NCI-H1417 (cell line): ENCODE results near the gene EPHA10.
"Not testable (repeated sequence)": the region's sequence is repeated elsewhere in the genome, so short reads cannot be mapped to it uniquely, and the experiment has no call there.

Source experiments
- DNase-seq, 3 experiments: peaks; one replicate each; lab custom pipeline; 2025; lab: John Stamatoyannopoulos, UW

EPHA10 gene

GRCh38 chr1:37771440-37771839 is 6.5 kb upstream of the EPHA10 start:
- not testable (repeated sequence) for DNase-seq

DNA sequence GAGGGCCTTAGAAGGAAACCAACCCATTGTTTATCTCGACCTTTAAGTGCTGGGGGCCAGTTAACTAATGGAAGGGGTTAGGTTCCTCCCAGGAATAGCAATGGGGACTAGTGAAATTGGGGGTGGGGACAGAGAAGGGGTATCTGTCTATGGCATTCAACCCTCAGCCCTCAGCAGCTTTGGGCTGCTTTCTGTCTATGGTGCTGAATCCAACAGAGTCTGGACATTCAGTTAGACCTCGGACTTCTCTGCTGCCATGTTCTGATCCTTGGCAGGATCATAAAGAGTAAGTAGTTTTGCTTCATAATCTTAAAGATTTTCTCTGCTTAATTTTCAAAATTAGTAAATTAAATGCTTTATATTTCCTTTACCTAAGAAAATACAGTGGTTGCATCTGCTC is 2.6 kb upstream of the EPHA10 start:
- no peak for DNase-seq

GRCh38 chr1:37765916-37766664 is 1.2 kb upstream of the EPHA10 start:
- DNase-seq: peak; percentile 7 to 62 (median 57)

- peak in 2 of 3 experiments; percentile 34 to 56 for DNase-seq
Measured at GRCh38 chr1:37764414-37764825, 500 bp downstream of the EPHA10 start.

DNA sequence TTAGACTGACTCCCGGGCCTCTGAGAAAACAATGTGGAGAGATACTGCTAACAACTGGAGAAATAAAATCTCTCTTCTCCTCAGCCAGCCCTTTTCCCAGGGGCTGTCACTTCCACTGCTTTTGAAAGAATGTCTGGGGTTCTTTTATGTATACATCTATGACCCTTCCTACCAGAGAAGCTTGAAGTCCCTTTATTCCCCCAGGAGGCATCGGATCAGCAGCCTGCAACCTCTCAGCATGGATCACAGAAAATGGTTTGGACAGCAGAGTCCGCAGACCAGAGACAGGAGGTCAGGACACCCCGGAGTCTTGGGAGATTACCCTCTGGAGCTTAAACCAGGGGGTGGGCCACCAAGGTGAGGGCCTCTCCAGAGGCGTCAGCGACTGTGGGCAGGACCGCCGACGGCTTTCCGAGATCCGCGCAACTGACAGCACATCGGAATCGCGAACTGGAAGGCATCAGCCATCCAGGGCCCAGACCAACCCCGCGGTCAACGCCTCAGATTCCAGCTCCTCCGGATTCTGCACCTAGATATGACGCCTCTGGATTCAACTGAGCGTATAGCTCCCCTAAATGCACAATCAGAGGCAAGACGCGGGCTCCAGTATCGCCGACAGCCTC is 1.0 kb downstream of the EPHA10 start:
- peak in 1 of 3 experiments; percentile 35 for DNase-seq

DNA sequence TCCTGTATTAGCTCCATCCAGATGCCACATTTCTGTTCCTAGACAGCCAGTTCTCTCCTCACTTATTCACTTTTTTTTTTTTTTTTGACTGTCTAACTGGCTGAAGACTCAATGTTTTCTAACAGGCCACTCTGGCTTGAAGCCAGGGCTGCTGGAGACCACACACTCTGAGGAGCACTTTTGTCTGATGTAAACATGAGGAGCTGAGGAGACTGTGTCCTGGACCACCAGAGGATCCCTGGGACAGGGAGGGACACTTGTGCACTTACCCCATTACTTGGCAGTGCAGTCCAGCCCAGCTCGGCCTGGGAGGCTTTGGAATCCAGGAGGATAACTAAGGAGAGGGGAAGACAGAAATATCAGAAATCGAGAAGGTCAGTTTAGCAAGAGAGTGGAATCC is 2.4 kb downstream of the EPHA10 start:
- DNase-seq: no peak

- no peak for DNase-seq
Measured at GRCh38 chr1:37761416-37762095, 3.4 kb downstream of the EPHA10 start.

GRCh38 chr1:37759451-37759850 is 5.5 kb downstream of the EPHA10 start:
- no peak for DNase-seq

- no peak for DNase-seq
Measured at GRCh38 chr1:37755951-37756560, 8.9 kb downstream of the EPHA10 start.

GRCh38 chr1:37755290-37755689 is 9.6 kb downstream of the EPHA10 start:
- DNase-seq: no peak

DNA sequence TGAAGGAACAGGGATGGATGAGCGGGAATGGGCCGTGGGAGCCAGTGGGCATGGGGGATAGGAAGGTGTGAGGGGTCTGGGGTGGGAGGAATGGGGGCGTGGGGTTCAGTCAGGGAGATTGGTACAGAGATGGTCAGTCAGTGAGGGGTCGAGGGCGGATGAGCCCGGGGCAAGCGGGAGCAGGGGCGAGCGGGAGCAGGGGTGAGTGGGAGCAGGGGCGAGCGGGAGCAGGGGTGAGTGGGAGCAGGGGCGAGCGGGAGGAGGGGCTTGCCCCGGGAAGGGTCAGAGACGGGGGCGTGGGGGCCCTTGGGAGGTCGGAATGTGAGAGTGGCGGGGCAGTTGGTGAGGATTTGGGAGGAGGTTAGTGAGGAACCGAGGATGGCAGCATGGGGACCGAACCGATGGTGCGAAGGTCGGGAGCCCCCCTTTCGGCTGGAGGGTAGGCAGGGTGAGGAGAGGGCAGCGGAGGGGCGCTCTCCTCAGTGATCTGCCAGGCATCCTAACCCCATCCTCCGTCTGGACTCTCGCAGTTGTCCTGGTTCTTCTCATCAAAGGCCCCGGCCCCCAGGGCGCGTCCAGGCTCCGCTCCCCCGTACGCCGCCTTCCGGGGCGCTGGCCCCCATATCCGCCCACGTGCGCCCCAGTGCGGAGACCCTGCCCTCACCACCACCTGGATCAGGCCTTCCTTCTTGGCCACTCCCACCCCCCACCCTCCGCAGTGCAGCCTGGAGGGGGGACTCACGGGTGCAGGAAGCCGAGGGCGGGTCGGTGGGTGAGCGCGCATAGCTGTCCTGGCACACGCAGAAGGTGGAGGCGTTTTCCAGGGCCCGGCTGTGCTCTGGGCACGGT is 11.2 kb downstream of the EPHA10 start:
- DNase-seq: no peak

DNA sequence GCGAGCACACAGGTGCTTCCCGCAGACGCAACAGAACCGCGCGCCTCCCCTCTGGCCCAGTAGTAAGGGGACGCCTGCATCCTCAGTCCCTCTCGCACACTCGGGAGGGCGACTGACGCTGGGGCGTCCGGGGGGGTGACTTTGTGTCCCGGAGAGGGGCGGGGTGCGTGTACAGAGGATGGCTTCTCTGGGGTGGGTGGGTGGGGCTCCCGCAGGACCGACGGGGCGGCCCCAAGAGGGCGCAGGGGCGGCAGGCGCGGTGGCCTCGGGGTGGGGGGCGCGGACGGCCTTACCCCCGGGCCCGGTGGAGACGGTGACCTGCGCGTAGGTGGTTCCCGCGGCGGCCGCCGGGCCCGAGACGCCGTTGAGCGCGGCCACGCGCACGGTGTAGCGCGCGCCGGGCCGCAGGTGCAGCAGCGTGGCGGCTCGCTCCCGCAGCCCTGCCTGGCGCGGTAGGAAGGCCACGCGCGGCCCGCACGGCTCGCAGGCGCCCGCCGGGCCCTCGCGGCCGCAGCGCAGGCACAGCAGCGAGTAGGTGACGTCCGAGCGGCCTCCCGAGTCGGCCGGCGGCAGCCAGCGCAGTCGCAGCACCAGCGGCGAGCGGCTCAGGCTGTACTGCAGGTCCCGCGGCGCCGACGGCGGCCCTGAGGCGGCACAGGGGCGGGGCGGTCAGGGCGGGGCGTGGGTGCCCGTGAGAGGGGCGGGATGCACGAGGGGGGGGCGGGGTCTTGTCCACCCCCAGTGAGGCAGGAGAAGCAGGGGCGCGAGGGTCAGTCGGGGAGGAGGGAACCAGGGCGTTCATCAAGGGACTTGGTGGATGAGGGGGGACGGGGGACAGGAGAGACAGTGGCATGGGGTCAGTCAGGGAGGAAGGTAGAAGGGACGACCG is 12.1 kb downstream of the EPHA10 start:
- peak; percentile 35 to 80 (median 79) for DNase-seq

- DNase-seq: peak in 1 of 3 experiments; percentile 73
Measured at GRCh38 chr1:37752213-37752582, 12.7 kb downstream of the EPHA10 start.

DNA sequence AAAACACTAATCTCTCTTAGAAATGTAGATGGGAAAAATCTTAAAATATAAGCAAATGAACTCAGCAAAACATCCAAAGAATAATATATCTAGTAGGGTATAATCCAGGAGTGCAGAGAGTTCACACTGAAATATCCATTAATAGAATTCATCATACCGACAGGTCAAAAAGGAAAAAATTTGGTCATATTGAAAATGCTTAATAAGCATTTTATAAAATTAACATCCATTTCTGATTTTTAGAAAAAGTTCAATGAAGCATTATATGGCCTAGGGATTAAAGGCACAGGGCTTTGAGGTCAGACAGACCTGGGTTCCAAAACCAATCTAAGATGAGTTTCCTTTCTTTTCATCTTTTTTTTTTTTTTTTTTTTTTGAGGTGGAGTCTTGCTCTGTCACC is 16.4 kb downstream of the EPHA10 start:
- no peak for DNase-seq

DNA sequence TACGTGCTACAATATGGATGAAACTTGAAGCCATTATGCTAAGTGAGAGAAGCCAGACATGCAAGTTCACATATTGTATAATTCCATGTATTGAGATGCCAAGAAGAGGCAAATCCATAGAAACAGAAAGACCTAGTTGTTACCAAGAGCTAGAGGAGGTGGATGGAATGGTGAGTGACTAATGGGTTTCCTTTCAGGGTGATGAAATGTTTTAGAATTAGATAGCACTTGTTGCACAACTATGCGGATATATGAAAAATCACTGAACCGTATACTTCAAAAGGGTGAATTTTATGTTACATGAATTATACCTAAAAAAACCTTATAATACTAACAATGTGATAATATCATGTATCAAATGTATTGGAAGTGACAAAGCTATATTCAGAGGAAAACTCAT is 18.1 kb downstream of the EPHA10 start:
- DNase-seq: no peak

GRCh38 chr1:37741662-37742061 is 23.3 kb downstream of the EPHA10 start:
- no peak for DNase-seq

DNA sequence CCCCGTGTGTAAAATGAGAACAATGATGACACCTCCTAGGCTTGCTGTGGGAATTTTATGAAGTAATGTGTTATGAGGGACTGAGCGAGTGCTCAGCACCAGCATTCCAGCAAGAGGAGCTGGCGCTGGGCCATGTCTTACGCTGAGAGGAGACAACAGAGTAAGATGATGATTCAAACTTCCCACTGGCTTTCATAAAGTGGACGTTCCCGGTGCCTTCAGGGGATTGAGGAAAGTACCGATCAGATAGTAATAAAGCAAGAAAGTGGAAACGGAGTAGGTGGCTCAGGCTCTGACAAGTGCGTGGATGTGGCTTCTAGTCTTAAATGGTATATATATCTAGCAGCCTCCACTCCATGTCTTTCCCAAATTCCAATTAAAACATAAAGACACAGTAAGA is 23.8 kb downstream of the EPHA10 start:
- no peak for DNase-seq

- no peak for DNase-seq
Measured at GRCh38 chr1:37739222-37739621, 25.7 kb downstream of the EPHA10 start.

GRCh38 chr1:37738619-37739018 is 26.3 kb downstream of the EPHA10 start:
- DNase-seq: not testable (repeated sequence)

DNA sequence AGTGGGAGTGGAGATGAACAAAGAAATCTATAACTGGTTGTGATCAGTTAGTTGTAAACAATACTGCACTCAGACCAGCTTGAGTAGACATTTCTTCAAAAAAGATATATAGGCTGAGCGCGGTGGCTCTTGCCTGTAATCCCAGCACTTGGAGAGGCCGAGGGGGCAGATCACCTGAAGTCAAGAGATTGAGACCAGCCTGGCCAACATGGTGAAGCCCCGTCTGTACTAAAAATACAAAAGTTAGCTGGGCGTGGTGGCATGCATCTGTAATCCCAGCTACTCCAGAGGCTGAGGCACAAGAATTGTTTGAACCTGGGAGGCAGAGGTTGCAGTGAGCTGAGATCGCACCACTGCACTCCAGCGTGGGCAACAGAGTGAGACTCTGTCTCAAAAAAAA is 26.9 kb downstream of the EPHA10 start:
- not testable (repeated sequence) for DNase-seq
